ENCODE data around the gene C2orf72.

The C2orf72 gene

GRCh38 chr2:231088754-231089153 lies 51.4 kb downstream of the C2orf72 start:
- no peak for DNase-seq

- DNase-seq = no peak
Observed at GRCh38 chr2:231093933-231094332, 56.6 kb downstream of the C2orf72 start.

- DNase-seq = no peak
Observed at GRCh38 chr2:231094736-231095346, 57.5 kb downstream of the C2orf72 start.

Data from suppressor macrophage treated with lipopolysaccharide for 1 hour (primary cell).